GM21528 (cell line): ENCODE measurements around the gene ANKRD39.
"Not testable (repeated sequence)": the region's sequence is repeated elsewhere in the genome, so short reads cannot be mapped to it uniquely, and the experiment has no call there.

Source experiments
- ATAC-seq: cut with Tn5 transposase; IDR thresholded peaks from one replicate; pipeline ENCODE4 v1.9.1; 2021; ENCODE audit warnings: mild to moderate bottlenecking, moderate library complexity; ENCODE audit not compliant: unreplicated experiment, low FRiP score

Gene ANKRD39

DNA sequence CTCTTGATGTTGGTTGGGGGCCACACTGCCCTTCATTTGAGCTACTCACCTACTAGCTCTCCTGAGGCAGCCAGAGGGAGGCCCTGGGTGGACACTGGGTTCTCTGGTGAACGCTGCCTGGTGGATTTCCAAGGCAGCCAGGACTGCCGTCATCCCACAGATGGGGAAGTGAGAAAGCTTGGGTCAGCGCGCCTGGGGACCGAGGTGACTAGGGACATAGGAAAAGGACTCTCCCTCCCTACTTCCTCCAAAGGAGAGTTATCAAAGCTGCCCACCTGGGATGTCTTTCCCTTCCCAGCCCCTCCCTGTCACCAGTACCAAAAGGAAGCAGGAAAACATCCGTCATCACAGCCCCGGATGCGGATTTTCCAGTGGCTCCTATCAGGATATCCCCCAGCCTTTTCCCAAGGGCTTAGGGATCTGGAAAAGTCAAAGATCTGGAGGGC is 15.9 kb upstream of the ANKRD39 start:
- no peak for ATAC-seq

DNA sequence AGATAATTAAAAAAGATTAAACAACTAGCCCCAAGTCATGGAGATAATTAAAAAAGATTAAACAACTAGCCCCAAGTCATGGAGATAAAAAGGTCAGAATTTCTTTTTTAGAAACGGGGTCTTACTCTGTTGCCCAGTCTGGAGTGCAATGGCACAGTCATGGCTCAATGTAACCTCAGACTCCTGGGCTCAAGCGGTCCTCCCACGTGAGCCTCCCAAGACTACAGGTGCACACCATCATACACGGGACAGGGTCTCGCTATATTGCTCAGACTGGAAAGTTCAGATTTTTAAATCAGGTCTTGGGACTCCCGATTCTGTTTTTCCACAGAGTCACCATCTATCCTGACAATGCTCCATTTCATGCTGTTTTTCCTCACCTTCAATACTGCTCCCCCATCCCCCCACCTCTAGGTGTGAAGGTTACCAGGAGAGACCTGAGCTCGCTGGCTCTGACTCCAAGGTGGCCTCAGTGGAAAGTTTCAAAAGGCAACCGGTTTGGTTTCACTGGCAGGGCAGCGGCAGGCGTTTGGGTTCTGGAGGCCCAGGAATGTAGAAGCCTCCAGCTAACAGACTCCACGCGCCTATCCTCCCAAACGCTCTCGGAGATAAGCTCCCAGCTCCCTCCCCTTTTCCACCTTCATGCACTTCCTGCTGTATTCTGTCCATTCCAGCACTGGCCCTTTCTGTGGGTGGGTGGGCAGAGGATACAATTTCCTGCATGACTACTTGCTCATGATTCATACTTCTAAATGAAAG is 15.0 kb upstream of the ANKRD39 start:
- ATAC-seq, result no peak

DNA sequence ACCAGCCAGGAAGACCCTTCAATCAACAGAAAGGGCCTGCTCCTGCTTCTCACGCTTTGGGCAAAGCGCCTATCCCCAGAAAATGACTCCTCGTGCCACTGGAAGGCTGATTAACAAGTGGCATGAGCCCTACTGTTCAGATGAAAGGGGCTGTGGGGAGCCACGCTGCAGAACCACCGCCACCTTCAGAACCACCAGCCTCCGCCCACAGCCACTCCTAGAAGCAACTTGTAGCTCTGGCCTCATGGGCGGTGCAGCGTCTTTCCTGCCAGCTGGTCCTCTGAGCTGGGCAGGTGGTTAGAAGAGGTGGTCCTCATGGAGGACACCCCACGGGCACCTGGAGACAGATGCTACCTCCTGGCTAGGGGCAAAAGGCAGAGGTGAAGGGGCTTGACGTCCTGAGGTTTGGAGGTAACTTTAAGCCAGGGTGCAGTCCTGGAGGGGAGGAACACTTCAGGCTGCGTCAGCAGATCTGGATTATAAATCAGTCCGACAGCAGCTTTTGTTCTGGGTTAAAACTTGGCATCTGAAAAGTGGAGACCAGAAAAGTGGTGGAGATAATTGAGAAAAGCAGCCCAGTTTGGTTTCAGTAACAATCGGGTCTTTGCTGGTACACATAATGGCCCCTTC is 12.9 kb upstream of the ANKRD39 start:
- ATAC-seq, result no peak

DNA sequence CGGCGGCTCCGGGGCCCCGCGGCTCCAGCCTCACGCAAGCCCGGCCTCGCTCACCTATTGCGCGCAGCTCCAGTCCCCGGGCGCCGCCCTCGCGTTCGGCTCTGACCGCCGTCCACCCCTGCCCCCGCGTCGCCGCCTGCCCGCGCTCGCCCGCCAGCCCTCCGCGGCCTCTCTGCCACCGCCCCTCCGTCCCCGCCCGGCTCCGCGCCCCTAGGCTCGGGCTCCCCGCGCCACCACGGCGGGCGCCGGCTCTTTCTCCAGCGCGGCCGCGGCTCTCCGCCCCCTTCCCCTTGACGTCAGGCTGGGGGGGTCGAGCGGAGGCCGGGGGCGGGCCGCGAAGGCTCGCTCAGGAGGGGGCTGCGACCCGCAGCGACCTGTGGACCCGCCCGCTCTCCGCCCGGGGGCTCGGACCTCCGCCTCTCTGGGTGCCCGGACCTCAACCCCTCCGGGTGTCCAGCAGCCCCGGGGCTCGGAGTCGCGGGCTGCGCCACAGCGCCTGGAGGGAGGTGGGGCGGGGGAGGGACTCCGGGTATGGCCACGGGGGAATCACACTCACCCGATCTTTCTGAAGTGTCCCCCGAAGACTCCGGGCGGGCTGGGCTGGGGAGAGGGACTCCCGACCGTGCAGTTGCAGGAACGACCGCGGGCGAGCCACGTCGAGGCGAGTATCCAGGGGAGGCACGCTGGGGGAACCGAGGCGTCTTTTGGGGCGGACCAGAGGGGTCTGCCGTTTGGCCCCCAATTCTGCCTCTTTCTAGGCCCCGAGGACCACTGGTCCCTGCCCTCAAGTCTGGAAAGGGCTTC is 12.2 kb upstream of the ANKRD39 start, which contains the start of gene SEMA4C:
TSS of gene SEMA4C (minus strand) at position 259 of the 804 bp plus-strand sequence. CDS start 2,194 bp downstream, outside the sequence.
- no peak for ATAC-seq

DNA sequence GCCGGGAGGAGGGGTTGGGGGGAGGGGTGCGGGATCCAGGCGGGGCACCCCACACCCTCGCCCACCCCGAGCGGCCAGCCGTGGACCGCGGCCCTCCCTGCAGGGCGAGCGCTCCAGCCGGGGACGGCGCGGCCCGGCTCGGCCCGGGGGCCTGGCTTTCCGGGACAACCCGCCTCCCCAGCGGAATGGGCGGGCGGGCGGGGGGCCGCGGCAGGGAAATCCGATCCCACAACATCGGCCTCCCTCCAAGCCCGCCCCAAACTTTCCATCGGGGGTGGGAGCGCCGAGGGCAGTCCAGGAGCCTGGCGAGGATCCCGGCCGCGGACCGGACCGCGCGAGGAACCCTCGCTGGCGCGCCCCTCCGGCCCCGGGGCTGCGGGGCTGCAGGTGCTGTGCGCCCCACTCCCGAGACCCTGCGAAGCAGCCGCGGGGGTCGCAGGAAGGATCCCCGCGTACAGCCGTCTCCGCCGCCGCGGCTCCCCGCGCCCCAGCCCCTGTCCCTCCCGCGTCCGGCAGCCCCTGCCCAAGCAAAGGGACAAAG is 11.5 kb upstream of the ANKRD39 start:
- no peak for ATAC-seq

DNA sequence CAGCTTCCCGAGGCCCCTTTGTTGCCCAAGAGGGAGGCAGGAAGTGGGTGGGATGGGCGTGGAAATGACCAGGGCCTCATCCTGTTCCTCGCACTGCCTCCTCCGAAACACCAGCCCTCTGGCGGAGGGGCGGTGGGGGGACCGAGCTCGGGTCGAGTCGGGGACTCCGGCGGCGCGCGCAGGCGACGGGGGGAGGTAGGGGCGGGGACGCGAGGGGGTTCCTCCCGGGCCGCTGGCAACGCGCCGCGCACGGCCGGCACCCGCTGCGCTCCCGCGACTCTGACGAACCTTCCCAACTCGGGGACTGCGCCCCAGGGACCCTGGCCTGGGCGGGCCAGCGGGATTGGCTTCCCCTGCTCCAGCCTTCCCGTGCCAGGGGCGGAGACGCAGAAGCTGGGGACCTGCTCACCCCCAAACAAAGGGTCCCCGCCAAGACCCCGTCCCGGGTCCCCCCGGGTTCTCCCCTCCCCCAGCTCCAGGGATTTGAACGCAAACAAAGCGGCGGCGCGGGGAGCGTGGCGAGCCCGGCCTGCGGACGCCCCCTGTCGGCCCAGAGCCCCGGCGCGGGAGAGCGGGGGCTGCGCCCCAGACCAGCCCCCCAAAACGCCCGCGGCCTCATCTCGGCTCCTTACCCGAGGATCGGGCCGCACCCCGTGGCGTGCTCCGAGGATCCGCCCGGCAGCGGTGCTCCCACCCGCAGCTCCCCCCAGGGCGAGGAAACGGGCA is 10.9 kb upstream of the ANKRD39 start:
- ATAC-seq, result peak; percentile 47

- ATAC-seq, result peak; percentile 2
Measured at GRCh38 chr2:96867756-96868554, 10.1 kb upstream of the ANKRD39 start.

DNA sequence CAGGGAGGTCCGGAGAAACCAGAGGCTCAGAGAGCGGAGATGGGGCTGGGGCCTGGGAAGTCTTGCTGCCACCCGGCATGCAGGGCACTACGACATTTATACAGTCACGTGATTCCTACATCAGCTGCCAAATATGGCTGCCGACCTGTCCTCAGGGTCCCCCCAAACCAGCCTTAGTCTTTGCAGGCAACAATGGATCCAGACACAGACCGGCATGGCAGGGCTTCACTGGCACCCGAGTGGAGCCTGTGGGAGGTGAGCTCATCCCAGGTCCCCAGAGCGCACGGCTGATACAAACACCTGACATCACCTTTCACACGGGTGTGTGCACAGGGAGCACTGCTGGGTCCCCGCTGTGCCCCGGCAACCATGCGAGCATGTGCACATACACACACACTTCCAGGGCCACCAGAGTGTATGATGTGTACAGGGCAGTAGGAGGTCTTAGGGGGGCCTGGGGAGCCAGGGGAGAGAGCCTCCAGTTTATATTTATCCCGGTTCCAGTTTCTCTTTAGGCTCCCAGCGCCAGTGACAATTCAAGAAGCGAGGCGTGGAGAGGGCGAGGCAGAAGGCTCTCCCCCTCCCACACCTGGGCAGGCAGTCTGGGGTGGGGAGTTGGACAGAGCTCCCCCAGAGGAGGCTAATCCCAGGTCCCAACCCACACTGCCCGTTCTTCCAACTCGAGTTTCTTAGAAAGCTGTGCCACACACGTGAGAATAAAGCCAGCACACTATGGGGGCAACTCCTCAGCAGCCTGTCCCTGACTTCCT is 9.4 kb upstream of the ANKRD39 start:
- no peak for ATAC-seq

DNA sequence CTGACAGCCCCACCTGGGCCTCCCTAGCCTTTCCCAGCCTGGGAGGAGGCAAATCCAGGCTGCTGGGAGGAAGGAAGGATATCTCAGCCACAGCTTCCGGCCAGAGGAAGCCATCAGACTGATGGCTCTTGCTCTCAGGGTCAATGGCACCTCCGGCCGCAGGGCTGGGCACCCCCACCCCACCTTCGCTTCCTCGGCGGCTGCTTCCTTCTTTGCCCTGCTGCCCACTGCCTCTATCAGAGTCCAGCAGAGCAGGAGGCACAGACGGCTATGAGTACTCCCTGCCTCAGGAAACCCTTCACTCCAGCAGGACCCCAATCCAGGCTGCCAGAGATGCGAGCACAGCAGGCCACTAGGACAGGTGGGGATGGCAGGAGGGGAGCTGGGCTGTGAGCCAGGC is 8.8 kb upstream of the ANKRD39 start:
- ATAC-seq, result no peak

- no peak for ATAC-seq
Measured at GRCh38 chr2:96866149-96866548, 8.3 kb upstream of the ANKRD39 start.

DNA sequence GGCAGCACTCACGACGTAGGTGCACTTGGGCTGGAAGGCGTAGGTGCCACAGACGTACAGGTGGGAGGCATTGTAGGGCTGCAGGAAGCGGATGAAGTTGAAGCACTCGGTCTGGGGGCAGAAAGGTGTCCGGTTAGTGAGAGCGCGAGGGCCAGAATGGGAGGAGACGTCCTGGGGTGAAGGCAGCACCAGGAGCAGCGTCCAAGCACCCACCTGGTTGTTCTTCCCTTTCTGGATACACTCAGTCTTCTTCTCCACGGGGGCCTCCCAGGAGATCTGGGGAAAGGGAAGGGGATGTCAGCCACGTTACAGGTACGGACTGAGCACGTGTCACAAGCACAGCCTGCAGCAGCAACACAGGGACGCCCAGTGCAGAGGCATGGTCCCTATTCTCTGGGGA is 7.8 kb upstream of the ANKRD39 start:
- no peak for ATAC-seq

DNA sequence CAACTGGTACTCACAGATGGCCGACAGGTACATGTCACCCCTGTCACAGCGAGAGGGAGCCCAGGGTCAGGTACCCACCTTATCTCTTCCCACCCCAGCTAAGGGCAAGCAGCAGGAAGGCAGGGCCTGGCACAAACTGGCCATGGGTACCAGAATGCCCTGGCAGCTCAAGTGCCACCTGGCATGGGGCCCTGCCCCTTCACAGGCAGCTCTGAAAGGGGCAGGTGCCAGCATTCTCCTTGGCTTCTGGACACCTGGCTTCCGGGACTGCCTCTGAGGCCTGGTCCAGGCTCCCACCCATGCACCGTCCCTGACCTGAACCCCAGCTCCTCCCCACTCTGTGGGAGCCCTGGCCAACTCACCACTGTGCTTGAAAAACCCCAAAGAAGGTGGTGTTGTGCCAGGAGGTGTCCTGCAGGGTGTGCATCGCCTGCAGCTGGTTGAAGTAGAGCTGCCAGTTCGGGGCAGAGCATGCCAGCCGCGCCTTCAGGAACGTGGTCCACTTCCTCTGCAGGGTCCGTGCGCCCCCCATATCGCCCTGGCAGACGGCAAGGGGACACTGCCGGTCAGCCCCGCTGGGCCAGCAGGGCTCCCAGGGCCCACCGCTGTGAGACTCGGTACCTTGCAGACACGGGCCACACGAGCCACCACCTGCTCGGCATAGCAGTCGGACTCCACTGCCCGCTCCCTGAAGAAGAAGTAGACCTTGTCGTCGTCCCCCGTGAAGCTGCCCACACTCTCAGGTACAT is 6.7 kb upstream of the ANKRD39 start:
- no peak for ATAC-seq

- ATAC-seq, result no peak
Measured at GRCh38 chr2:96863575-96864342, 5.9 kb upstream of the ANKRD39 start.

DNA sequence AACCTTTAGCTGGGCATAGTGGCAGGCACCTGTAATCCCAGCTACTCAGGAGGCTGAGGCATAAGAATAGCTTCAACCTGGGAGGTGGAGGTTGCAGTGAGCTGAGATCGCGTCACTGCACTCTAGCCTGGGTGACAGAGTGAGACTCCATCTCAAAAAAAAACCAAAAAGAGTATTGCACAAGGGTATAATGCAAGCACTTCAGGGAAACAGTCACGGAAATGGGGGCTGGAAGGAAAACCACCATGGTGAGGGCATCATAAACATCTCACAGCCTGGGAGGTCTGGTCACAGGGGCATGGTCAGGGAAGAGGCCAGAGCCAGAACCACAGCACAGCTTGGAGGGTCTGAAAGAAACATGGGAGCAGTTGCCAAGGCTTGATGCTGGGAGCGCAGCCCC is 5.2 kb upstream of the ANKRD39 start:
- not testable (repeated sequence) for ATAC-seq

- no peak for ATAC-seq
Measured at GRCh38 chr2:96861074-96861473, 3.3 kb upstream of the ANKRD39 start.

DNA sequence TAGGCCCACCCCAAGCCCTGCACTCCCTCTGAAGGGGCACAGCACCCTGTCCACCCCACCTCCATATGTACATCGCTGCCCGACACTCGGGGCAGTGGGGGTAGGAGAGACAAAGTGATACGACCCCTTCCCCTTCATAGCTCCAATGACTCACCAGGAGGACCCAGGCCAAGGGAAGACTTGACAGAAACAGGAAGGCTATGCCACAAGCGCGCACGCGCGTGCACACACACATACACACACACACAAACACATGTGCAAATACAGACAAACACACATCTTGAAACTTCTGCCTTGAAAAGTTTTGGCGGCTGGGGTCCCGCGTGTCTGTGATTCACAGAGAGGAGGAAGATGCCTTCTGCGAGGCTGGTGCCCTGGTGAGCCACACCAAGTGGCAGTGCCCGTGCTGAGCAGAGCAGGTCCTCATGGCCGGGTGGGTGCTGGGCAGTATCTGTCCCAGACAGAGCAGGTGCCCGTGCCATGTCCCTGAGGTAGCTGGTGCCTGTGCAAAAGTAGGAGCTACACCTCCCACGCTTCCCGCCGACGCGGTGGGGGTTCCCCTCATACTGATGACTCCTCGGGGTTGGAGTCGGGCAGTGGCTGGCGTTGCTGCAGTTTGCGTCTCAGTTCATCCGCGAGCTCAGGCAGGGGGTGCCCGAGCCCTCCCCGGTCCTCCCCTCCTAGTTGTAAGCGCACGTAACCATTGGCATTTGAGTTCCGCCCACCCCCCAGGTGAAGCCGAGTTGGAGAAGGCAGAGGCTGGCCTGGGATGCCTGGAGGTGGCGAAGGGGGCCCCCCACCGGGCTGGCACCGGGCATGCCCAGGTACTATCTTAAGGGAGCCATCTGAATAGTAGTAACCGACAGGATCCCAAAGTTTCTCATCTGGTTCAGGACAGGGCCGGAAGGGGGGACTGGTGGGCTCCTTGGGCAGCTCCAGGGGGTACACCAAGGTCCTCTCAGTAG is 2.5 kb upstream of the ANKRD39 start:
- ATAC-seq, result no peak
